Activated gamma-delta T cell treated with anti-CD3 and anti-CD28 coated beads, Interleukin-2, amount 50 U/mL, for 16 hours (primary cell): ENCODE results near the gene MRPS27.

Experiments used
- DNase-seq: peaks from one replicate; pipeline ENCODE4 v3.0.0-alpha.2; 2020; ENCODE audit warnings: low read depth

MRPS27 gene

GRCh38 chr5:72256536-72256935 is 63.5 kb downstream of the MRPS27 start:
- no peak for DNase-seq

GRCh38 chr5:72255670-72256069 is 64.4 kb downstream of the MRPS27 start:
- DNase-seq, result no peak

DNA sequence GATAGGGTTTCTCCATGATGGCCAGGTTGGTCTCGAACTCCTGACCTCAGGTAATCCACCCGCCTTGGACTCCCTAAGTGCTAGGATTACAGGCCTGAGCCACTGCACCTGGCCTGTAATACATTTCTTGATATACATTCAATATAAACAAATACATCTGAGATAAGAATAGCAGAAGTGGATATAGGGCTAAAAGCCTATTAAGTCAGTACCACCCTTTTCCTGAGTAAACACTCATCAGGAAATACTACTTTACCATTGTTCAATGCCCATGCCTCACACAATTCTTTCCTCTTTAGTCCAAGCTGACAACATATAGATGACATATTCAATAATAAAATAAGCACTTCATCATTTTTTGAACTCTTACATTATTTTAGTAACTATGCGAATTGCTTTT is 64.8 kb downstream of the MRPS27 start:
- no peak for DNase-seq

GRCh38 chr5:72252574-72253155 is 67.4 kb downstream of the MRPS27 start:
- no peak for DNase-seq

DNA sequence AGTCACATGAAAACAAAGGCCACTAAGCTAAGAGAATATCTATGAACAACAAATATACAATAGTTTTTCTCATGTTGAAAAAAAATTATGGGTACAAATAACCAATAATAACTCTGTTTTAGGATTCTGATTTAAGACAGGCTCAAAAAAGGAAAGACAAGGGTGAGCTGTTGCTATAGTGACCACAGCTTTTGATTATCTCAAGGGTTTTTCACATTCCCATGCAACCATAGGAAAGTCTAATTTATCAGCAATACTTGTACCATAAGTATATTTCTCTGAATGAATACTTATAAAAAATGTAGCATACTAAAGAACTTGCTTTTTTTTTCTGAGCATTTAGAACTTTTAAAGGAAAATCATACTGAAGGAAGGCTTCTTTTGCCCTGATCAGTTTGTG is 68.0 kb downstream of the MRPS27 start:
- DNase-seq, result no peak

- DNase-seq, result no peak
Observed at GRCh38 chr5:72251386-72251785, 68.7 kb downstream of the MRPS27 start.

GRCh38 chr5:72248410-72248981 is 71.5 kb downstream of the MRPS27 start:
- no peak for DNase-seq

DNA sequence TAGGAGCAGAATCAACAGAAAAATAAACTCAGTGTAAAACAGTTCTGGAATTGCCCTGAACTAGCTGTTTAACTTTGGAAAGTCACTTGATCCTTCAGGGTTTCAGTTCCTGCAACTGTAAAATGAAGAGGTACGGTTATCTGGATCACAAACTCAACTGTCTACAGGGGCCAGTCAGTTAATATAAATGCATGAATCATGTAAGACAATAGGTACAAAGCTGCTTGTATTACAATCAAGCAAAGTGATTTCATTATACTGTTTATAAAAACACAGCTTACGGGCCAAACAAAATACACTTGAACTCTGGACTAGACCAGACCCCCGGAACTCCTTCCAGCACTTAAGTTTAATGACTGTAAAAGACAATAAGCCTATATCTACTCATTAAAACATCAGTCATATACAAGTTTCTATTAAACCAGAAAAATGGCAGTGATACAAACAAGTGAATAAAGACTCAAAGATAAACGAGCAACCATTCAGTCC is 73.0 kb downstream of the MRPS27 start:
- DNase-seq, result no peak

- no peak for DNase-seq
Observed at GRCh38 chr5:72245951-72246532, 74.0 kb downstream of the MRPS27 start.

- DNase-seq, result no peak
Observed at GRCh38 chr5:72245546-72245945, 74.5 kb downstream of the MRPS27 start.

- no peak for DNase-seq
Observed at GRCh38 chr5:72244862-72245371, 75.1 kb downstream of the MRPS27 start.

DNA sequence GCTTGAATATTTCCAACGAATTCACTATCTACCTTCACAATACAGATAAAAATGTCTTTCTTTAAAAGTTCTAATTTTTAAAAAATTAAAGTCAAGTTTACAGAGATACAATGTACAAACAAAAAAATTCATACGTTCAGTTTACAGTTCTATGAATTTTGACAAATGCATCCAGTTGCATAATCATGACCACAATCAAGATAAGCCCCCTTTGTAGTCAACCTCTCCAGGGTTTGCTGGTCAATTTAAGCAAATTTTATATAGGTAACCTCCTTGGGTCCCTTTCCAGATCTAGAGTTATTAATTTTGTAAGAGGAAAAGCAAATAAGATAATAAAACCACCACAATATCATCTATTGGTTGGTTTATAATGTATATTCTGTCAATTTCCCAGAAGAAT is 76.3 kb downstream of the MRPS27 start:
- DNase-seq, result no peak

GRCh38 chr5:72242796-72243475 is 77.1 kb downstream of the MRPS27 start:
- no peak for DNase-seq

GRCh38 chr5:72241346-72242003 is 78.6 kb downstream of the MRPS27 start:
- DNase-seq, result no peak

- DNase-seq, result no peak
Observed at GRCh38 chr5:72238712-72239445, 81.2 kb downstream of the MRPS27 start.

GRCh38 chr5:72237879-72238278 is 82.2 kb downstream of the MRPS27 start:
- no peak for DNase-seq

GRCh38 chr5:72237415-72237814 is 82.6 kb downstream of the MRPS27 start:
- no peak for DNase-seq

DNA sequence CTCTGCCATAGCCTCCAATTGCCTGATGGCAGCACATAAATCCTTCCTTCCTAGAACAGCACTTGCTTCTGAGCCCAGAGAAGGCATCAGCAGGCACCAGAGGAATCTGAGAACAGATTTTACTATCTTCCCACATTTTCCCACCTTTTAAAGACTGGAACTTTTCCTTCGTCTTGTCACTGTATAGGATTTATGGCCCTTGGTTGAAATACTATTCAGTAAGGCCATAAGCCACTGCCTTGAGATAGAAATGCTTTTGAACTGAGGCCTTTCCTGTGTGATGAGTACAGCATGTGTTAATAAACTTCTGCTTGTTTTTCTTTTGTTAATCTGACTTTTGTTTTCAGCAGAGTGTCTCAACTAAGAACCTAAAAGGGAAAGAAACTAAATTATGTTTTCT is 84.3 kb downstream of the MRPS27 start:
- DNase-seq, result no peak

DNA sequence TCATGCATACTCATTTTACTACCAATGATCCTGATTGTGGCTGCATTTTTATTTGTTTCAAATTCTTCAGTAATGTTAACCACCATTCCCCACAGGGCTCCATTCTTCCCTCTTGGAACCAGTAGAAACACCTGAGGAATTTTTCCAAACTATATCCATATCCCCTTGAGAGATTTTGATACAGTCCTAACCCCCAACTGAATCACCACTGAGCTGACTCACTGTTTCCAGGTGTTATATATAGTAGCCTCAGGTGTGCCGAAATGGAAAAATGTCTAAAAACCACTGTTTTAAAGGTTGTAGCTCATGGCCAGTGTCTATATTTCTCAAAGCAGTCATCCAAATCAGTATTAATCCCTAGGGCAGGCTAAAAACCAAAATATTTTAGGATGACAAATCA is 85.2 kb downstream of the MRPS27 start:
- DNase-seq, result no peak

GRCh38 chr5:72234265-72234700 is 85.8 kb downstream of the MRPS27 start:
- peak; percentile 5 for DNase-seq

DNA sequence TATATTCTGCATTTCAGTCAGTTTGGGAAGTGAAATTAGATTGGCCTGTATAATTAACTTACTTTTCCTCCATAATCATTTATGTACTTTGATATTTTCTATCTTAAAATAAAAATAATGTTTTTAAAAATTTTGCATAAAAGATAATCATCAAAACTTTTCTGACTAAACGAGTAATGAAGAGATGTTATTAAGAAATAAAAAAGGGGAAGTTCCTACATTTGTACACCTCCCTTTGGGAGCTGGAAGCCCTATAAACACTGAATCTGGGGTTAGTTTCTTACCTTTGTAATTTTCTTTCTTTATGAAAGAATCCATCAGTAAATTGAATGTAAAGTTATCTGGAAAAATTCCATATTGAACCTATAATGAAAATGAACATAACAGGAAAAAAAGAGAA is 86.2 kb downstream of the MRPS27 start:
- no peak for DNase-seq

DNA sequence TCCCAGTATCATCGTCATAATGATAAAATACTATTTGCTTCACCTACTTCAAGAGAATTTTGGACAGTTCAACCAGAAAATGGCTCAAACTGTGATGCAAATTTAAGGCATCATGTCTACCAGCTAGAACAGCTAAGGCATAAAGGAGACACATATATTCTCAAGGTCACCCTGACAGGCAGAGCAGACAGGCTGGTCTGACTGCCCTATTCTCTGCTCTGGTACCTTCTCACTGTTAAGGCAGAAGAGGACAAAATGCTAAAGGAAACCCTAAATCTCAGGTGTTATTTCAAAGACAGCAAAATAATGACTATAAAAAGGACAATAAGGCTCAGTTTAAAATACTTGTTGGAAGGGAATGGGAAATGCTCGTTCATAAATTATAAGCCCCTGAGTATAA is 87.2 kb downstream of the MRPS27 start:
- no peak for DNase-seq
